Measurements from ENCODE around the gene CROCC2.

Gene CROCC2

DNA sequence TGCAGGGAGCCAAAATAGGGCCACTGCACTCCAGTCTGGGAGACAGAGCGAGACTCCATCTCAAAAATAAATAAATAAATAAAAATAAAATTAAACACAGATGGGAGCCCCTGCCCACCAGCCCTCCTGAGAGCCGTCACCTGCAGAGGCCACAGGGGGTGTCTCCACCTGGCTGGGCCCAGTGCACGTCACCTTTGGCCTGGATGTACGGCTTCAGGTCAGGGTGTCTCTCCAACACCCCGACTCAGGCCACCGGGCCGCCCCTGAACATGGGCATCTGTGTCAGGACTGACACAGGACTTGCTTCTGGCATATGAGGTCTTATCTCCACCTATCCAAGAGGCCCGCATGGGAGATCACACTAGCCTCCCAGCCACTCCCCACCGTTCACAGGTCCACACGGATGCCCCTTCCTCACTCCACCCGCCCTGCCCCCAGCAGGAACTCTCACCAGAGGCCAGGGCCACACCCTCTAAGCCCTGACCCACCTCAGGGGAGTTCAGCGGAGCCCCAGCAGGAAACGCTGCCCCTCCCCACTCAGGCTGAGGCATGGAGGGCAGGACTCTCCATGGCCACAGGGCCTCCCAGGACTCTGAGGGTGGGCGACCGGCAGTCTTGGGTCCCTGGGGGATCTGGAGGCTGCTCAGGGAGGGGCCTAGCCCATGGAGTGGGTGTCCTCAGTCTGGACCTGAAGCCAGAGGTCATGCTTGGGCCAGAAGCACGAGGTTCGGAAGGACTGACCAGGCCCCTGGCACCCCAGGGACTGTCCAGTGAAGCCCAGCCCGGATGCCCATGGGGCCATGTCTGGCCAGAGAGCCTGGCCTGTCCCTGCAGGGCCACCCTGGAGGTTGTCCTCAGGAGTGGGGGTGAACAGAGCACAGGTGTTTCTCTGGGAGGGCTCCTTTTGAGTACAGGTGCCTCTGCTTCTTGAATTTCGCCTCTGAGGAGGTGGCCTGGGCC, 1.6 kb upstream of the CROCC2 start:
- no peak for DNase-seq (ENCODE audit: low read depth in 2 of 2, low spot score in 1 of 2)

DNA sequence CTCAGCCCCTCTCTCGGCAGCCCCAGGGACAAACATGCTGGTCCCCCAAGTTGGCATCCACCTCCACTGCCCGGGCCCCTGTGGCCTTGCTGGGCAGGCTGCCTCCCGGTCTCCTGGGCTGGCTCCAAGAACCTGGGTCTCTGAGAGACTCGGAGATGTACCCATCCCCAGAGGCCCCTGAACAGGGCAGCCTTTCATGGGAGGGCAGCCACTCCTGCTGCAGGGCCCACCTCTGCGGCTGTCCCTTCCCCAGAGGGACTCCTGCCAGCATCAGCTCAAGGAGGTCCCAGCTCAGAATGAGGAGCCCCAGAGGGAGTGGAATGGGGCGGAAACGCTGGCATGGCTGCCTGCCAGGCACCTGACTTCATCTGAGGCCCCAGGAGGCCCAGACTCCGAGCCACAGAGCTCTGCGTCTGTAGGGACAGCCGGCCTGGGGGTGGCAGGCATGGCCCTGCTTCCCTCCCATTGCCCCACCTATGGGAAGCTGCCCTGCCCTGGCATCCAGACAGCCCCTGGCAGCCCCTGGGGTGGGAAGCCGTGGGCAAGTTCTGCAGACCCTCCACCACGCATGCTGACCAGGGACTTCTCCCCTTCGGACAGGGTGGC, 857 bp upstream of the CROCC2 start:
- DNase-seq (ENCODE audit: low read depth in 2 of 2, low spot score in 1 of 2): no peak

DNA sequence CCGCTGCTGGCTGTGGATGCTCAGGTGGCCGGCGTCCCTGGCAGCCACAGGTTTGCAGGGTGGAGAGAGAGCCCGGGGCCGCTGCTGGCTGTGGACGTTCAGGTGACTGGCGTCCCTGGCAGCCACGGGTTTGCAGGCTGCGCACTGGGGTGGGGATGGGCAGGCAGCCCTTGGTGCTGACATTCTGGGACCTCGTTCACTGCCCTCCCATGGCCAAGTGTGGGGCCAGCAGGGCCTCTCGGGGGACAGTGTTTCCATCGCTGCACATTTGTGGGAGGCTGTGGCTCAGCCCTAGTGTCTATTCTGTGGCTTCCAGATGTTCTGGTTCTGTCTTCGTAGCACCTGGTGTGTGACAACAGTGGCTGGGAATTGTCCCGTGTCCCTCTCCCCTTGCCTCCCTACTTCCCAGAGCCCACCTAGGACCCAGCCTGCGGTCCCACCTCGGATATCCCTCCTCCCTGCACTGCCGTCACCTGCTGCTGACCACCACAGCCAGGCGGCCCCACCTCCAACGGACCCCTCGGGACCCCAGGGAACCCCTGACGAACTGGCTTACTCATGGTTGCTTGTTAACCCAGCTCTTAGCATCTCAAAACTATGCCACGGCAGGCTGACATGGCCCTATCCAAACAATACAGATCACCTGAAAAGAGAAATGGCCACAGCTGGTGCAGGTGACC, 915 bp downstream of the CROCC2 start:
- DNase-seq (ENCODE audit: low read depth in 2 of 2, low spot score in 1 of 2): no peak

DNA sequence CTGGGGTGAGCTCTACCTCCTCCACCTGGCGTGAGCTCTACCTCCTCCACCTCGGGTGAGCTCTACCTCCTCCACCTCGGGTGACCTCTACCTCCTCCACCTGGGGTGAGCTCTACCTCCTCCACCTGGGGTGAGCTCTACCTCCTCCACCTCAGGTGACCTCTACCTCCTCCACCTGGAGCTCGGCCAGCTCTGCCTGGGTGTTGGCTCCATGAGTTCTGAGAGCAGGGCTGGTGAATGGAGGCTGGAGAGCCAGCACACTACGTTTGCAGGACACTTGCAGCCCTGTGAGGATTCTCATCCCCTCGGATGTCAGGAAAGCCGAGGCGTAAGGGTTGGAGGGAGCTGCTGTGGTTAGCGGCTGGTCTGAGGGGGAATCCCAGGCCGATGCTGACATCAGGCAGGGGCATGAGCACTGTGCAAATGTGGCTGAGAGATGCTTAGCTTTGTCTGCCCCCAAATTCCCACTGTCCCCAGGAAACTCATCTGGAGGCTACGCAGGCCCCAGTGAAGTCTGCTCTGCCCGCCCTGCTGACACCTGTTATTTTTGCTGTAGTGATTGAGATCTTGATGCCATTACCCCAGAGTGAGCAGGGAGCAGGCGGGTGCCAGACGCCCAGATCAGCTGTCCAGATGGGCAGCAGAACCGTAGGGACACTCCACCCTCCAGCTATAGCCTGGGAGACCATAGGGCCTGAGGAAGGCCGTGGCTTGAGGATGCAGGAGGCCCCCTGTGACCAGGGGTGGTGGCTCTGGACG, 3.3 kb downstream of the CROCC2 start:
- no peak for DNase-seq (ENCODE audit: low read depth in 2 of 2, low spot score in 1 of 2)

DNA sequence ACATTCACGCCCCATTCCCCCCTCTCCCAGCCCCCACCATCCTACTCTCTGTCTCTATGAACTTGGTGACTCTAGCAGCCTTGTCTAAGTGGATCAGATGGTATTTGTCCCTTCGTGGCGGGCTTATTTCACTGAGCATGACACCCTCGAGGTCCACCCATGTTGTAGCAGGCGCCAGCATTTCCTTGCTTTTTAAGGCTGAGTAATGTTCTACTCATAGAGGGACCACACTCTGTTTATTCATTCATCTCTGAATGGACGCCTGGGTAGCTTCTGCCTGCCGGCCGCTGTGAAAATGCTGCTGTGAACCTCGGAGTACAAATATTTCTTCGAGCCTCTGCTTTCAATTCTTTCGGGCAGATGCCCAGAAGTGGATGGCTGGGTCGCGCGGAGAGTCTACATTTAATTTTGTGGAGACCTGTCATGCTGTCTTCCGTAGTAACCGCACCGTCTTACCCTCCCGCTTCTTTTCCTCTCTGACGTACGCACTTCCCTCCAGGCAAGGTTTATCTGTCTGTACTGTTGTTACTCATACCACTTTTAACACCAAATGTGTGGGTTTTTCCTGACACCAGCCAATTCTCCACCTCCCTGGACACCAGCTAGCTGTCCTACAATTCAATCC, 5.6 kb downstream of the CROCC2 start:
- DNase-seq (ENCODE audit: low read depth in 2 of 2, low spot score in 1 of 2): no peak

DNA sequence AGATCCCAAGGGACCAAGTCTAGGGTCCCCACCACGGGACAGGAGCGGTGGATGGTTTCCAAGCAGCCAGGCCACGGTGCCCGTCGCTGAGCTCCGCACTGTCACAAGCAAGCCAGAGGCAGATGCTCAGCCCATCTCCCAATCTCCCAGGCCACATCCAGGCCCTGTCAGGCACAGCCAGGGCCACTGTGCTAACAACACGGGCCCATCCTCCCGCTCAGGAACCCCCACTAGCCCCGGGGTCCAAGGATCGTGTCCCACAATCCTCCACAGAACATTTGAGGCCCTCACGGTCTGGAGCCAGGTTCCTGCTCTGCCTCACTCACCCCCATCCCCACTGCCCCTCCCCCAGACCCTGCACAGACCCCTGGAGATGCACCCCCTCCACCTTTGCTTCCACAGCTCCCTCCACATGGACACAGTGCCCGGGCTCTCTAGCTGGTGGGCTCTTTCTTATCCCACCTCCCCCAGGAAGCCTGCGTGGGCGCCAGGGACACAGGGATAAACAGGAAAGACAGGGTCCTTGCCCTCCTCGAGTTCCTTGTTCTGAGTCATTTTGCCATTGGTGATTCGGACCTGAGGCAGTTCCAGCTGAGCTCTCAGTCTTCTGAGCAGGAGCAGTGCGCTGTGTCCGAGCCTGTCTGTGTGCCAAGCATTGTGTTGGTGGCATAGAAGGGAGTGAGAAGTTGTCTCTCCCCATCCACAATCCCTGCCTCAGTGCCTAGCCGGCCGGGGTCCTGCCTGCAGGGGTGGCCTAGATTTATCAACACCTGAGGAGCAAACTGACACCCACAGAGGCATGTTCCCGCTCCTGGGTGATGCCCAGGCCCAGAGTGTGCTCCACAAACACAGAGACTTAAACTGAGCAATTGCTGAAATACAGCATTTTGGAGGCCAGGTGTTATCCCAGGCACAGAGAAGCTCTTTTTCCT, 7.0 kb downstream of the CROCC2 start:
- DNase-seq (ENCODE audit: low read depth in 2 of 2, low spot score in 1 of 2): no peak

DNA sequence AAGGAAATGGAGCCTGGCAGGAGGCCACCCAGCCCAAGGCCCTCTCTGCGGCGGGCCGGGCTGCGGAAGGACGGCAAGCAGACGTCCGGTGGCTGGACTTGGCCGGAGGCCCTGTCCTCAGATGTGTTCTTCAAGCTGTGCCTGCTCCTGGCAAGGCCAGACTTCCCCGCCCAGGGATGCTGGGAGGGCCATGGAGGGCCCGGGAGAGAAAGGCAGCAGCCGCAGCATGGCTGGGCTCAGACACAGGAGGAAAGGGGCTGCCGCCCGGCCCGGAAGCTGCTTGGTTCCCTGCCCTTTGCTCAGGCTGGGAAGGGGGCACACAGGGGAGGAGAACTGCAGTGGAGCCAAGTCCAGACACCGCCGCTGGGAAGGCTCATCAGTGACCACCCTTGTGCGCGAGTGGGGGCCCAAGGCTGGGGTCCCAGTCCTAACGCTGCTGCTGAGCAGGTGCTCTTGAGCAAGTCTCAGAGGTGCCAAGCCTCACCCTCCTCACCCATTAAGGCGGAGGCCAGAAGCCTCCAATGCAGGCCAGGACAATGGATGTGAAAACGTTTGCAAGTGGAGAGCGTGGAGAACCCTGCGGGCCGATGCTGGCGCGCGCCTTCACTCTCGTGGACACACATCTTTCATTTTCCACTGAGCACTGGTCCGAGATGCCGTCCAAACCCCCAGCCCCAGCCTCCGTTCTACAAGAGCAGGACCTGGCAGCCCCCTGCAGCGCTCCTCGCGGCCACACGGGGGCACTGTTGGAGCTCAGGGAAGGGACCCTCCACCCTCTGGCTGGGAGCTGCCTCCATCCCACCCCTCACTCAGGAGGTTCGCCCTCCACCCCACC, 7.9 kb downstream of the CROCC2 start:
- DNase-seq (ENCODE audit: low read depth in 2 of 2, low spot score in 1 of 2): peak; percentile 14 to 24

DNA sequence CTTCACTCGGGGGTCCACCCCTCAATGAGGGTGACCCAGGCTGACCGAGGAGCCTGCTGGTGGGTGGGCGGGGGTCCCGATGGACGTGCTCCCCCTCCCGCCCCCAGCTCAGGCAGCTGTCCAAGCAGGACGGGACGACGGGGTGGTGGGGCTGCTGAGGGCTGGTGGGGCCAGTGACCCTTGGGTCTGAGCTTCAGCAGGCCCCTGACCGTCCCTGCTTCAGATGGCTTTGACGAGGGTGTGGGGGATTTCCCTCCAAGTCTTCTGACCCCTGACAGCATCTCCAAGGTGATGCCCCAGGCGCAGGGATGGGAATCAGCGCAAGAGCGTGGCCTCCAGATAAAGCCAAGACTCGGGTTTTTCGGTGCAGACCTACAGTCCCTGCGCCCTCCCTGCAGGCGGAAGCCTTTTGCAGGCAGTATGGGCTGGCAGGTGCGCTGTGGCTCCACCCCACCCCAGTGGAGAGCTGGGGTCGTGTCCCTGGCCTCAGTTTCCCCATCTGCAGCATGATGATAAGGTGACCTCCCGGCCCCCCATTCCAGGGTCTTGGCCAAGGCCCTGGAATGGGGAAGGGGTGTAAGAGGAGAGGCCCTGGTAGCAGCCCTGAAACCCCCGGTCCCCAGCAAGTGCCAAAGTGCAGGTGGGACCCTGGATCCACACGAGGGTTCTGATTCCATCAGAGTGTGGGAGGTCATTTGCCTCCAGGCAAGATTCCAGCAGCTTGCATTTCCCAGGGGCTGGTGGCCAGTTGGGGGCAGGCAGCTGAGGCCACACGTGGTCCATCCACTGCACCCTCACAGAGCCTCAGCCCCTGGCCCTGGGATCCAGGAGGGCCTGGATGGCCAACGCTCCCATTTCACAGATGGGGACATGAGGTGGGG, 8.7 kb downstream of the CROCC2 start:
- no peak for DNase-seq (ENCODE audit: low read depth in 2 of 2, low spot score in 1 of 2)

DNA sequence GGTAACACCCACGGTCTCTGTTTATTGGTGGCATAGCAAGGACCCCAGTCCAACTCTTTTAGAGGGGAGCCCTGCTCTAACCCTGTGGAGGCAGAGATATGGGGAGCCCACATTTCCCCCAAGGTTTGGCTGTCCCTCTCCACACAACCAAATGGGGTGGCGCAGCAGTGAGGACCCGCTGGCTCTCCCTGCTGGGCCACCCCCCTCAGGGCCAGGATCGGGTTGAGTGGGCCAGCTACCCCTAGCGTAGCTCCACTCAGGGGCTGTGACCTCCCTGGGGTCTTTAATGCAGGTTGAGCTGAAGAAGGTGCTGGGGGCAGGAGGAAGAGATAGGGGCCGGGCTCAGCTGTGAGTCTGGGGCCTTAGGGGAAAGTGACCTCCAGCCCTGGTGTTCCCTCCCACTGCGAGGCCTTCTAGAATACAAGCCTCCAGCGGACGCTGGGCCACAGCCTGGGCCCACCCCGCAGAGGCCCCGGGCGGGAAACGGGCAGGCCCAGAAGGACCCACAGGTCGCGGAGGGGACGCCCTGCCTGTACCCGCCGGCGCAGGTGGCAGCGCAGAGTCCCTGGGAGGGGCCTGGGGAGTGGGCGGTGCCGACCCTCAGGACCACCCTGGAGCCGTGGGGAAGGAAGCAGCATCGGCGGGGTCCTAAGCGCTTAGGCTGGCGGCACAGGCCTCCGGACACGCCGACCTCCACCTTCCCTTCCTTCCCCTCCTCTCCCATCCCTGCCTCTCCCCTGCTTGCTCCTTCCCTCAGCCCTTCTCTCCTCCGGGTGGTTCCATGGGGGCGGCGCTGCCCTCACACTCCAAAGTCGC, 9.6 kb downstream of the CROCC2 start:
- no peak for DNase-seq (ENCODE audit: low read depth in 2 of 2, low spot score in 1 of 2)

DNA sequence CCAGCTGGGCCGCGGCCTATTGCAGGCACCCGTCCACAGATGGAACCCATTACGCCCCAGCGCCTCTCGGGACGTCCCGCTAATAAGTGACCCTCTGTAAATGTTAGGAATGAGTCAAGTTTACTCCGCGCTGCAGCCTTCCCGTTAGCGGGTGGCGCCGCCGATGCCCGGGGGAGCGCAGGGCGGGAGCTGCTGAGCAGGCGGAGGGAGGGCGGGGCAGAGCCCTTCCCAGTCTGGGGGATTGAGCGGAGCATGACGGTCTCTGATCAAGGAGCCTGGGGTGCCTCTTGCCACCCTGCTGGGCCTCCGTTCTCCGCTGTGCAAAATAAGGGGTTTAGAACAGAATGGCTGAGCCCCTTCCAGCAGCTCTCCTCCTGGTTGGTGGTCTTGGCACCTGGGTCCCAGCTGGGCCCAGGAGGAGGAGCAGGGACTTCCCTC, 10.5 kb downstream of the CROCC2 start:
- DNase-seq (ENCODE audit: low read depth in 2 of 2, low spot score in 1 of 2): no peak

DNA sequence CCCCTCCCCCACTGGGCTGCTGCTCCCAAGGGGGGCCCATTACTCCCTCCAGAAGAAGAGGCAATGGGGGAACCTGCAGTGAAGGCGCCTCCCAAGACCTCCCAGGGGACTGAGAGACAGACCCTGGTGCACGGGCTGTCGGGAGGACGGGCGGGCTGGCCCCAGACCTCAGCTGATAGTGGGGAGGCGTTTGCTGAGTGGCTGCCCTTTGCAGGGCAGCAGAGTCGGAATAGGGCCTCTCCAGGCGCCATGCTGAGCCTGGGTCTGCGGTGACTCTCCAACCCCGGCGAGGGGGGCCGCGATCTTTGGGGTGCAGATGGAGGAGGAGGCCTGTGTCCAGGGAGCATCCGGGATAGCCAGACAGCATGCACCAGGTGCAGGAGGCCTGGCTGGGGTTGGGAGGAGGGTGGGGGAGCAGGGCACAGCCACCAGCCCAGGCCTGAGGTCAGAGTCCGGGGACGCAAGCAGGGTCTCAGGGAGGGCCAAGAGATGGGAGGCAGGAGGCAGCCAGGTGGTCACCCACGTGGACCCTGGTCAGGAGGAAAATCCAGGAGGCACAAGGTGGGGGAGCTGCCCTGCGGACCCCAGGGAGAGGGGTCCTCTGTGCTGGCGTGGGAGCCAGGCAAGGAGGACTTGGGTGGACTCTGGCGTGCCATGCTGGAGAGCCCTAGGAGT, 11.0 kb downstream of the CROCC2 start:
- DNase-seq (ENCODE audit: low read depth in 2 of 2, low spot score in 1 of 2): no peak

DNA sequence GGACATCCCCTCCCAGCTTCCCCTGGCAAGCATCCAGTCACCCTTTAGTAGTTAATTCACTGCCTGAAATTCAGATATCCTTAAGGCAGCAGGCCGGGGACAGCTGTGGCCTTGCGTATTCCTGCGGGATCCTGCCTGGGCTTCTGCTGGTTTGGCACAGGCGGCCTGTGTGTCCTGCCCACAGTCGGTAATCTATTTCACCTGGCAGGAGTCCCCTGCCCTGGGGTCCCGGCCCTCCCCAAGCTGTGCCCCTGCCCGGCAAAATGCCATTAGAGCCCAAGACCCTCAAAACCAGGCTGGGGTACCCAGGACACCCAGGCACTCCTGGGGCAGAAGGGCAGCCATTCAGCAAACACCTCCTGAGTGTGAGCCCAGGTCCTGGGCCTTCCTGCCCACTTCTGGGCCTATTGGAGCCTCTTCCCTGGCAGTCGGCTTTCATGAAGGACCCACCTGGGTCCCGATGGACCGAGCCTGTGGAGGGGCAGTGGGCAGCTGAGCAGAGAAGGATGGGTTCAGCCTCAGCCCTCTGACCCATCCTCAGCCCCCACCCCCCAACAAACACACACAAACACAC, 11.6 kb downstream of the CROCC2 start:
- DNase-seq (ENCODE audit: low read depth in 2 of 2, low spot score in 1 of 2): no peak

DNA sequence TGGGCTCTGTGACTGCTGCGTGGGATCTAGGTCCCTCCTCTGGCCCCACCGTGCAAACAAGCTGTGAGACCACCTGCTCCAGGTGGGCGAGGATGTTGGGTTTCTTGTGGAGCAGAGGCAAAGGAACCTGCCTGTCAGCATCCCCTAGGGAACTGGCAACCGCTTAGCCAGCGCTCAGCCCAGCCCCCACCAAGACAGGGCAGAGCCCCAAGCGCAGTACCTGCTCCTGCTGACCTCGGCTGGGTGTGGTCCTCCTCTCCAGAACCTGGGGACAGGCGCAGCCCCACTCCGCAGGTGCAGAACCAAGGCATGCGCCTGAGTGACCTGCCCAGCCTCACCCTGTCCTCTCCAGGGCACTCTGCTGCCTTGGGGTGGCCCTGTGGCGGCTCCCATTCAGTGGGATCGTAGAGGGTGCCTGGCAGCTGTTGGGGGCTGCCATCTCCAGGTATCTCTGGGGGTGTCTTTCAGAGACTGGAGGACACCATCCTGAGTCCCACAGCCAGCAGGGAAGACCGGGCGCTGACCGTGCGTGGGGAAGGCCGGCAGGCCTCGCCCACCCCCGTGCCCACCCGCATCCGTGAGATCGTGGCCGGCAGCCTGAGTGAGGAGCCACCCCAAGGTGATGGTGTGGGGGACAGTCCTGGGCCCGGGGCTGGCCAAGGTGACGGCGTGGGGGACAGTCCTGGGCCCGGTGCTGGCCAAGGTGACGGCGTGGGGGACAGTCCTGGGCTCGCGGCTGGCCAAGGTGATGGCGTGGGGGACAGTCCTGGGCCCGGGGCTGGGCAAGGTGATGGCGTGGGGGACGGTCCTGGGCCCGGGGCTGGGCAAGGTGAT, 12.3 kb downstream of the CROCC2 start:
- no peak for DNase-seq (ENCODE audit: low read depth in 2 of 2, low spot score in 1 of 2)

DNA sequence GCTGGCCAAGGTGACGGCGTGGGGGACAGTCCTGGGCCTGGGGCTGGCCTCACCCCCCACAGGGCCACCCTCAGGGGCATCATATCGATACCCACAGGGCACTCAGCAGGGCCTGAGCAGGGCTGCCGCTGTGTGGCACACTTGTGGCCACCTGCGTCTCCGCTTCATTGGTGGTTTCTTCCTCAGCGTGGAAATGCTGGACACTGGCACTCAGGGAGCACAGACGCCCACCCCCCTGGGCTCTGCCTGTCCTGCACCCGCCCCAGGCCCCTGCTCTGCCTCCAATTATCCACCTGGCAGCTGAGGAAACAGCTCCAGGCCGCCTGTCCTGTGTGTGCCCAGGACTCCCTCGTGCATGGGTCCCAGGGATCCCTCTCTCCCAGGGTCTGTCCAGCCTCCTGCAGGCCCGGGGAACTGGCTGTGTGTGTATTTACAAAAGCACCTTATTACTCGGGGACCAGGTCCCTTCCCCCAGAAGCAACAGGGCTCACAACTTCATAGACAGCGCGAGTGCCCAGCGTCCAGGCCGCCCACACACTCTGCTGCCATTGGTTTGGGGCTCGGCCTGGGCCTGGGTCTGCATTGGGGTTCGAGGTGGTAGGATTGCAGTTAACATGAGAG, 13.1 kb downstream of the CROCC2 start:
- no peak for DNase-seq (ENCODE audit: low read depth in 2 of 2, low spot score in 1 of 2)

Data from stimulated activated CD8-positive, alpha-beta memory T cell treated with anti-CD3 and anti-CD28 coated beads, Interleukin-4, amount 100 ng/mL, for 1 hour (primary cell).